ENCODE results near the gene MLYCD. TPM values are rescaled to one million over a fixed set of nuclear protein-coding genes. Genes with fewer than 3 reads are reported as not detected.

The MLYCD gene
- total RNA-seq, 6 donors from 2014 or later, result 7.5 to 30.4 (median 11.3) TPM

GRCh38 chr16:83886199-83886971, 12.5 kb upstream of the MLYCD start:
- H3K4me3 ChIP-seq, result no peak overlapping the region
- DNase-seq (no peak), ATAC-seq (ENCODE audit: low FRiP score in 2 of 2) (no peak)
- WGBS, 2 donors, result 90 to 91% methylated on average over 12 to 13 of the region's 13 CpGs
- no peaks in the 10 kb centered on the region for H3K27me3 ChIP-seq
- no peaks in the 10 kb centered on the region for H3K4me1 ChIP-seq
- no peak for TF ChIP-seq POLR2AphosphoS5 (IDR thresholded peaks at IDR 0.05)
- no peak for TF ChIP-seq EP300 (IDR thresholded peaks at IDR 0.05)
- no peak for TF ChIP-seq CTCF (IDR thresholded peaks at IDR 0.05)
- TF ChIP-seq POLR2A (IDR thresholded peaks at IDR 0.05), result no peak
- H3K36me3 ChIP-seq, result no peaks in the 10 kb centered on the region
- H3K9me3 ChIP-seq, result no peaks in the 10 kb centered on the region
- H3K27ac ChIP-seq, result no peak overlapping the region

GRCh38 chr16:83887080-83887479, 11.8 kb upstream of the MLYCD start:
- H3K36me3 ChIP-seq, result no peaks in the 10 kb centered on the region
- H3K27ac ChIP-seq, result no peak overlapping the region
- no peak overlapping the region for H3K4me3 ChIP-seq
- WGBS, 2 donors, result 63 to 66% methylated on average over 8 of the region's 8 CpGs
- H3K9me3 ChIP-seq, result peaks cover 0 to 3% (median 0%) of the 10 kb centered on the region in 4 donors
- TF ChIP-seq POLR2A (IDR thresholded peaks at IDR 0.05) (no peak), CTCF (IDR thresholded peaks at IDR 0.05) (no peak), POLR2AphosphoS5 (IDR thresholded peaks at IDR 0.05) (no peak), EP300 (IDR thresholded peaks at IDR 0.05) (no peak)
- no peak for DNase-seq
- H3K27me3 ChIP-seq, result no peaks in the 10 kb centered on the region
- no peaks in the 10 kb centered on the region for H3K4me1 ChIP-seq
- ATAC-seq (ENCODE audit: low FRiP score in 2 of 2), result no peak

- H3K27me3 ChIP-seq, result no peaks in the 10 kb centered on the region
- peaks cover 0 to 4% (median 0%) of the 10 kb centered on the region in 4 donors for H3K9me3 ChIP-seq
- TF ChIP-seq EP300 (IDR thresholded peaks at IDR 0.05) (no peak), POLR2AphosphoS5 (IDR thresholded peaks at IDR 0.05) (no peak), CTCF (IDR thresholded peaks at IDR 0.05) (no peak), POLR2A (IDR thresholded peaks at IDR 0.05) (no peak)
- 71 to 72% methylated on average over 8 of the region's 8 CpGs for WGBS, 2 donors
- no peak overlapping the region for H3K4me3 ChIP-seq
- DNase-seq (no peak), ATAC-seq (ENCODE audit: low FRiP score in 2 of 2) (no peak)
- H3K36me3 ChIP-seq, result no peaks in the 10 kb centered on the region
- H3K27ac ChIP-seq, result no peak overlapping the region
- no peaks in the 10 kb centered on the region for H3K4me1 ChIP-seq
Measured at GRCh38 chr16:83887564-83887963, 11.4 kb upstream of the MLYCD start.

- Histone ChIP-seq H3K27ac (no peak overlapping the region), H3K4me3 (no peak overlapping the region), H3K36me3 (no peaks in the 10 kb centered on the region), H3K27me3 (no peaks in the 10 kb centered on the region), H3K4me1 (no peaks in the 10 kb centered on the region), H3K9me3 (peaks cover 0 to 4% (median 0%) of the 10 kb centered on the region in 4 donors)
- no peak for ATAC-seq (ENCODE audit: low FRiP score in 2 of 2)
- no peak for DNase-seq
- TF ChIP-seq POLR2A (IDR thresholded peaks at IDR 0.05) (no peak), EP300 (IDR thresholded peaks at IDR 0.05) (no peak), POLR2AphosphoS5 (IDR thresholded peaks at IDR 0.05) (no peak), CTCF (IDR thresholded peaks at IDR 0.05) (no peak)
- 65 to 78% methylated on average over 4 of the region's 4 CpGs for WGBS, 2 donors
Measured at GRCh38 chr16:83888672-83889044, 10.3 kb upstream of the MLYCD start.

GRCh38 chr16:83890359-83890758, 8.6 kb upstream of the MLYCD start:
- no peak overlapping the region for H3K27ac ChIP-seq
- no peak for DNase-seq
- H3K36me3 ChIP-seq, result no peaks in the 10 kb centered on the region
- no peak for ATAC-seq (ENCODE audit: low FRiP score in 2 of 2)
- H3K27me3 ChIP-seq, result no peaks in the 10 kb centered on the region
- TF ChIP-seq POLR2AphosphoS5 (IDR thresholded peaks at IDR 0.05), result no peak
- TF ChIP-seq EP300 (IDR thresholded peaks at IDR 0.05), result no peak
- no peak for TF ChIP-seq POLR2A (IDR thresholded peaks at IDR 0.05)
- TF ChIP-seq CTCF (IDR thresholded peaks at IDR 0.05), result no peak
- no peak overlapping the region for H3K4me3 ChIP-seq
- no peaks in the 10 kb centered on the region for H3K4me1 ChIP-seq
- WGBS, 2 donors, result 88 to 93% methylated on average over 5 of the region's 5 CpGs
- H3K9me3 ChIP-seq, result peaks cover 0 to 4% (median 0%) of the 10 kb centered on the region in 4 donors

Data from upper lobe of left lung (tissue), 6 donors.